PFSK-1 (cell line): ENCODE measurements around the gene SLC9B2.

ENCODE experiments used
- POLR2AphosphoS5 ChIP-seq: IDR thresholded peaks from 2 replicates; pipeline ENCODE4 v1.6.1; 2012; ENCODE audit warnings: low read depth, mild to moderate bottlenecking, control low read depth, low read length, moderate library complexity
- SIN3A ChIP-seq: IDR thresholded peaks from 2 replicates; pipeline ENCODE4 v1.6.1; 2012; ENCODE audit warnings: mild to moderate bottlenecking, low read length, moderate library complexity, borderline replicate concordance; ENCODE audit not compliant: insufficient read depth
- TF ChIP-seq, protein P1 (sequence below), 2 experiments: IDR thresholded peaks; 2 replicates each; pipeline versions ENCODE4 v1.6.1 to v1.8.0; 2011 to 2012; ENCODE audit warnings: low read depth in 2 of 2, low read length in 2 of 2, control low read depth in 1 of 2, inconsistent platforms in 1 of 2, mild to moderate bottlenecking in 1 of 2, moderate library complexity in 1 of 2; ENCODE audit not compliant: insufficient read depth in 1 of 2

DNA sequence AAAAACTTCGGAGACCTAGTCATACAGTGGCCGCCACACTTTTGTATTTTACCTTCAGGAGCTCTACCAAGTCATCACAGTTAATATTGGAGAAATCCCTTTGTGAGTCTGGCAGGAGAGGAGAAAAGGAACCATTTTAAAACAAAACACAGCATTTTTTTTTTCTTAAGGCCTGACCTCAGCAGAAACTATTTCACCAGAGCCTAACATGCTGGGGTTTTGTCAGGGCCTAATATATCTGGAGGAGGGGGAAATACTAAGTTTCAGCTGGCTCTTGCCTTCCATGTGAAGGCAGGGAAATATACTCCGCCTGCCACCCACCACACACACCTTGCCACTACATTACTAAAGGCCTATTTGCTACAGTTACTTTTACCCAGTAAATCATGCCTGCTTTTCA, 49.6 kb upstream of the SLC9B2 start:
- TF ChIP-seq, protein P1, sequence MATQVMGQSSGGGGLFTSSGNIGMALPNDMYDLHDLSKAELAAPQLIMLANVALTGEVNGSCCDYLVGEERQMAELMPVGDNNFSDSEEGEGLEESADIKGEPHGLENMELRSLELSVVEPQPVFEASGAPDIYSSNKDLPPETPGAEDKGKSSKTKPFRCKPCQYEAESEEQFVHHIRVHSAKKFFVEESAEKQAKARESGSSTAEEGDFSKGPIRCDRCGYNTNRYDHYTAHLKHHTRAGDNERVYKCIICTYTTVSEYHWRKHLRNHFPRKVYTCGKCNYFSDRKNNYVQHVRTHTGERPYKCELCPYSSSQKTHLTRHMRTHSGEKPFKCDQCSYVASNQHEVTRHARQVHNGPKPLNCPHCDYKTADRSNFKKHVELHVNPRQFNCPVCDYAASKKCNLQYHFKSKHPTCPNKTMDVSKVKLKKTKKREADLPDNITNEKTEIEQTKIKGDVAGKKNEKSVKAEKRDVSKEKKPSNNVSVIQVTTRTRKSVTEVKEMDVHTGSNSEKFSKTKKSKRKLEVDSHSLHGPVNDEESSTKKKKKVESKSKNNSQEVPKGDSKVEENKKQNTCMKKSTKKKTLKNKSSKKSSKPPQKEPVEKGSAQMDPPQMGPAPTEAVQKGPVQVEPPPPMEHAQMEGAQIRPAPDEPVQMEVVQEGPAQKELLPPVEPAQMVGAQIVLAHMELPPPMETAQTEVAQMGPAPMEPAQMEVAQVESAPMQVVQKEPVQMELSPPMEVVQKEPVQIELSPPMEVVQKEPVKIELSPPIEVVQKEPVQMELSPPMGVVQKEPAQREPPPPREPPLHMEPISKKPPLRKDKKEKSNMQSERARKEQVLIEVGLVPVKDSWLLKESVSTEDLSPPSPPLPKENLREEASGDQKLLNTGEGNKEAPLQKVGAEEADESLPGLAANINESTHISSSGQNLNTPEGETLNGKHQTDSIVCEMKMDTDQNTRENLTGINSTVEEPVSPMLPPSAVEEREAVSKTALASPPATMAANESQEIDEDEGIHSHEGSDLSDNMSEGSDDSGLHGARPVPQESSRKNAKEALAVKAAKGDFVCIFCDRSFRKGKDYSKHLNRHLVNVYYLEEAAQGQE (IDR thresholded peaks at IDR 0.05; ENCODE audit: insufficient read depth in 1 of 2, low read depth in 2 of 2, low read length in 2 of 2): no peak
- TF ChIP-seq POLR2AphosphoS5: no peak
- no peak for TF ChIP-seq SIN3A
